Thymus (tissue), 11 donors: ENCODE results near the gene MMP3. TPM values are rescaled to one million over a fixed set of nuclear protein-coding genes. Genes with fewer than 3 reads are reported as not detected.

Experiments used
- DNase-seq, 9 donors: peaks; one replicate each; pipeline ENCODE4 v3.0.0-alpha.2; 2013; ENCODE audit warnings: low spot score in 9 of 9, low read depth in 6 of 9, missing footprints in 1 of 9
- H3K27ac ChIP-seq, 2 donors: one replicate each; pipeline ENCODE4 v1.5.1; 2013; ENCODE audit warnings: control low read depth in 1 of 2, low read depth in 1 of 2, low read length in 1 of 2, mild to moderate bottlenecking in 1 of 2, moderate library complexity in 1 of 2
- H3K27me3 ChIP-seq, 2 donors: one replicate each; pipeline ENCODE4 v1.5.1; 2013; ENCODE audit warnings: low read length in 1 of 2; ENCODE audit not compliant: control insufficient read depth in 2 of 2, insufficient read depth in 1 of 2
- H3K36me3 ChIP-seq, 2 donors: one replicate each; pipeline ENCODE4 v1.5.1; 2013; ENCODE audit warnings: low read length in 1 of 2, mild to moderate bottlenecking in 1 of 2, moderate library complexity in 1 of 2; ENCODE audit not compliant: control insufficient read depth in 2 of 2, insufficient read depth in 2 of 2
- H3K4me1 ChIP-seq, 2 donors: one replicate each; pipeline ENCODE4 v1.5.1; 2013; ENCODE audit warnings: low read length in 2 of 2; ENCODE audit not compliant: control insufficient read depth in 2 of 2, insufficient read depth in 2 of 2
- H3K4me3 ChIP-seq, 2 donors: one replicate each; pipeline ENCODE4 v1.5.1; 2013; ENCODE audit warnings: low read length in 2 of 2, control low read depth in 1 of 2, mild to moderate bottlenecking in 1 of 2
- H3K9me3 ChIP-seq, 2 donors: one replicate each; pipeline ENCODE4 v1.5.1; 2013; ENCODE audit warnings: low read length in 1 of 2, mild to moderate bottlenecking in 1 of 2; ENCODE audit not compliant: control insufficient read depth in 2 of 2, insufficient read depth in 1 of 2
- WGBS: extraction: QIAGEN DNeasy Blood & Tissue Kit; methylation state at CpG from one replicate; pipeline ENCODE4 v1.1.7; 2013; 5-methylcytosine and 5-hydroxymethylcytosine counted together
- polyA plus RNA-seq: library from polyadenylated mRNA; stranded (reverse); fragments of 200-250 nt; gene quantifications from one replicate; pipeline ENCODE4 v1.2.3, GENCODE V29; 2013
- total RNA-seq: library from RNA; stranded (reverse); fragments of 120-200 nt; gene quantifications from one replicate; pipeline ENCODE4 v1.2.4, GENCODE V29; 2013
- donor health status: healthy.

Gene MMP3
- total and polyA plus RNA-seq, 2 donors: 0.28 to 0.48 TPM

- Histone ChIP-seq H3K4me1 (no peaks in the 10 kb centered on the region), H3K4me3 (no peak overlapping the region), H3K36me3 (no peaks in the 10 kb centered on the region), H3K27ac (no peak overlapping the region), H3K9me3 (no peaks in the 10 kb centered on the region), H3K27me3 (no peaks in the 10 kb centered on the region)
- DNase-seq: peak in 1 of 9 donors; percentile 19
- 20% methylated on average over 2 of the region's 2 CpGs for WGBS
Measured at GRCh38 chr11:102802341-102802740, 41.1 kb downstream of the MMP3 start.

GRCh38 chr11:102800767-102801166, 42.6 kb downstream of the MMP3 start:
- WGBS: 87% methylated on average over 4 of the region's 4 CpGs
- H3K4me3 ChIP-seq: no peak overlapping the region

GRCh38 chr11:102799681-102800340, 43.6 kb downstream of the MMP3 start:
- 88% methylated on average over 6 of the region's 6 CpGs for WGBS
- Histone ChIP-seq H3K4me1 (no peaks in the 10 kb centered on the region), H3K4me3 (no peak overlapping the region), H3K9me3 (no peaks in the 10 kb centered on the region), H3K27me3 (no peaks in the 10 kb centered on the region), H3K27ac (no peak overlapping the region), H3K36me3 (no peaks in the 10 kb centered on the region)
- DNase-seq: no peak

More at GRCh38 chr11:102800767-102801166, 42.6 kb downstream of the MMP3 start:
- no peaks in the 10 kb centered on the region for H3K36me3 ChIP-seq
- H3K27me3 ChIP-seq: no peaks in the 10 kb centered on the region
- H3K9me3 ChIP-seq: no peaks in the 10 kb centered on the region
- H3K4me1 ChIP-seq: no peaks in the 10 kb centered on the region
- H3K27ac ChIP-seq: no peak overlapping the region
- no peak for DNase-seq

- no peaks in the 10 kb centered on the region for H3K9me3 ChIP-seq
- H3K4me1 ChIP-seq: no peaks in the 10 kb centered on the region
- WGBS: 96% methylated on average over 7 of the region's 7 CpGs
- H3K27ac ChIP-seq: no peak within 1 kb of the TSS
- DNase-seq: no peak
- H3K27me3 ChIP-seq: no peaks in the 10 kb centered on the region
- H3K4me3 ChIP-seq: no peak within 1 kb of the TSS
- H3K36me3 ChIP-seq: no peaks in the 10 kb centered on the region
Measured at GRCh38 chr11:102798012-102798746, 45.2 kb downstream of the MMP3 start, which contains the start of gene MMP1. Gene MMP1 (minus strand): TSS chr11:102798160. CDS start chr11:102798092, 68 bp downstream.

- Histone ChIP-seq H3K9me3 (no peaks in the 10 kb centered on the region), H3K27ac (no peak overlapping the region), H3K36me3 (no peaks in the 10 kb centered on the region), H3K4me3 (no peak overlapping the region), H3K27me3 (no peaks in the 10 kb centered on the region), H3K4me1 (no peaks in the 10 kb centered on the region)
- peak in 1 of 9 donors; percentile 18 for DNase-seq
Measured at GRCh38 chr11:102794382-102794781, 49.0 kb downstream of the MMP3 start.

- H3K27me3 ChIP-seq: no peaks in the 10 kb centered on the region
- no peaks in the 10 kb centered on the region for H3K36me3 ChIP-seq
- H3K9me3 ChIP-seq: no peaks in the 10 kb centered on the region
- 95% methylated on average over 6 of the region's 6 CpGs for WGBS
- no peak overlapping the region for H3K4me3 ChIP-seq
- no peak for DNase-seq
- H3K4me1 ChIP-seq: no peaks in the 10 kb centered on the region
- no peak overlapping the region for H3K27ac ChIP-seq
Measured at GRCh38 chr11:102793677-102794290, 49.6 kb downstream of the MMP3 start.

GRCh38 chr11:102792604-102793003, 50.8 kb downstream of the MMP3 start:
- Histone ChIP-seq H3K4me1 (no peaks in the 10 kb centered on the region), H3K27me3 (no peaks in the 10 kb centered on the region), H3K9me3 (no peaks in the 10 kb centered on the region), H3K4me3 (no peak overlapping the region), H3K36me3 (no peaks in the 10 kb centered on the region), H3K27ac (no peak overlapping the region)
- no peak for DNase-seq
- 94% methylated on average over 5 of the region's 5 CpGs for WGBS

GRCh38 chr11:102791271-102792036, 52.0 kb downstream of the MMP3 start:
- H3K27ac ChIP-seq: no peak overlapping the region
- WGBS: 97% methylated on average over 4 of the region's 4 CpGs
- DNase-seq: no peak
- H3K36me3 ChIP-seq: no peaks in the 10 kb centered on the region
- H3K27me3 ChIP-seq: no peaks in the 10 kb centered on the region
- H3K4me1 ChIP-seq: no peaks in the 10 kb centered on the region
- H3K4me3 ChIP-seq: no peak overlapping the region
- H3K9me3 ChIP-seq: no peaks in the 10 kb centered on the region
